NCI-H128 (cell line): ENCODE results near the gene SBNO2.
A peak's percentile ranks its signal among the peaks of the same experiment; 100 is the strongest.

ENCODE experiments used
- DNase-seq: peaks from one replicate; lab custom pipeline; 2025; ENCODE audit not compliant: unreplicated experiment; lab: John Stamatoyannopoulos, UW

The SBNO2 gene, protein sequence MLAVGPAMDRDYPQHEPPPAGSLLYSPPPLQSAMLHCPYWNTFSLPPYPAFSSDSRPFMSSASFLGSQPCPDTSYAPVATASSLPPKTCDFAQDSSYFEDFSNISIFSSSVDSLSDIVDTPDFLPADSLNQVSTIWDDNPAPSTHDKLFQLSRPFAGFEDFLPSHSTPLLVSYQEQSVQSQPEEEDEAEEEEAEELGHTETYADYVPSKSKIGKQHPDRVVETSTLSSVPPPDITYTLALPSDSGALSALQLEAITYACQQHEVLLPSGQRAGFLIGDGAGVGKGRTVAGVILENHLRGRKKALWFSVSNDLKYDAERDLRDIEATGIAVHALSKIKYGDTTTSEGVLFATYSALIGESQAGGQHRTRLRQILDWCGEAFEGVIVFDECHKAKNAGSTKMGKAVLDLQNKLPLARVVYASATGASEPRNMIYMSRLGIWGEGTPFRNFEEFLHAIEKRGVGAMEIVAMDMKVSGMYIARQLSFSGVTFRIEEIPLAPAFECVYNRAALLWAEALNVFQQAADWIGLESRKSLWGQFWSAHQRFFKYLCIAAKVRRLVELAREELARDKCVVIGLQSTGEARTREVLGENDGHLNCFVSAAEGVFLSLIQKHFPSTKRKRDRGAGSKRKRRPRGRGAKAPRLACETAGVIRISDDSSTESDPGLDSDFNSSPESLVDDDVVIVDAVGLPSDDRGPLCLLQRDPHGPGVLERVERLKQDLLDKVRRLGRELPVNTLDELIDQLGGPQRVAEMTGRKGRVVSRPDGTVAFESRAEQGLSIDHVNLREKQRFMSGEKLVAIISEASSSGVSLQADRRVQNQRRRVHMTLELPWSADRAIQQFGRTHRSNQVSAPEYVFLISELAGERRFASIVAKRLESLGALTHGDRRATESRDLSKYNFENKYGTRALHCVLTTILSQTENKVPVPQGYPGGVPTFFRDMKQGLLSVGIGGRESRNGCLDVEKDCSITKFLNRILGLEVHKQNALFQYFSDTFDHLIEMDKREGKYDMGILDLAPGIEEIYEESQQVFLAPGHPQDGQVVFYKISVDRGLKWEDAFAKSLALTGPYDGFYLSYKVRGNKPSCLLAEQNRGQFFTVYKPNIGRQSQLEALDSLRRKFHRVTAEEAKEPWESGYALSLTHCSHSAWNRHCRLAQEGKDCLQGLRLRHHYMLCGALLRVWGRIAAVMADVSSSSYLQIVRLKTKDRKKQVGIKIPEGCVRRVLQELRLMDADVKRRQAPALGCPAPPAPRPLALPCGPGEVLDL (N-terminal part only)

DNA sequence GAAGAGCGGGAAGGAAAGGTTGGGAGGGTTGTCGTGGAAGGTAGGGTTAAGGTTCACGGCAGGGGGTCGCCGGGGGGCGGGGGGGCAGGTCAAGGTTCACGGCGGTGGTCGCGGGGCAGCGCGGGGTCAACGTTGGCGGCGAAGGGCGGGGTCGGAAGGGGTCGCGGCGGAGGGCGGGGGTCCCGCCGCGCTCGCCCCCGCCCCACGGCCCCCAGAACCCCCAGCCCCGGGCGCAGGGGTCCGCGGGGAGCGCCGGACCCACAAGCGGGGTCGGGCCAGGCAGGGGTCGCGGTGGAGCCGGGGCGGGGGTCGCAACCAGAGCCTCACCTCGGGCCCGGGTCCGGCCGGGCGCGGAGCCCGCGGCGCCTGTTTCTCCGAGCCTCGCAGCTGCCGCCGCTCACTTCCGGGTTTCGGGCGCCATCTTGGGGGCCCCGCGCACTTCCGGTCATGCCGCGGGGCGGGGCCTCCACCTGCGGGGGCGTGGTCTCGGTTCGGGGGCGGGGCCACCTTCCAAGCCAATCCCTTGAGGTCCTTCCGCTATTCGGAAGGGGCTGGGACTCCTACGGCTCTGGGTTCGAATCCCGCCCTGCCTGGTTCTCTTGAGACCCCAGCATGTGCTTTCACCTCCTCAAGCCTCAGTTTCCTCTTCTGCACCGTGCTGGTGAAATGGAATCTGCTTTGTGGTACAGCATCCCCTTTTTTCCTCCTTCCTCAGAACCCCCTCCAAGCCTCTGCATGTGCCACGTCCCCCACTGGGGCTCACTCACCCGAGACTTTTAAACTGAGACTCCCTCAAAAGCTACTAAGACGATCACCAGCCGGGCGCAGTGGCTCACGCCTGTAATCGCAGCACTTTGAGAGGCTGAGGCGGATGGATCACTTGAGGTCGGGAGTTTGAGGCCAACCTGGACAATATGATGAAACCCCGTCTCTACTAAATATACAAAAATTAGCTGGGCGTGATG lies at the start of gene SBNO2:
Gene SBNO2 (minus strand): TSS at position 424 of the 965 bp plus-strand sequence. CDS start 19,992 bp downstream, outside the sequence.
- DNase-seq: peak; percentile 48

DNA sequence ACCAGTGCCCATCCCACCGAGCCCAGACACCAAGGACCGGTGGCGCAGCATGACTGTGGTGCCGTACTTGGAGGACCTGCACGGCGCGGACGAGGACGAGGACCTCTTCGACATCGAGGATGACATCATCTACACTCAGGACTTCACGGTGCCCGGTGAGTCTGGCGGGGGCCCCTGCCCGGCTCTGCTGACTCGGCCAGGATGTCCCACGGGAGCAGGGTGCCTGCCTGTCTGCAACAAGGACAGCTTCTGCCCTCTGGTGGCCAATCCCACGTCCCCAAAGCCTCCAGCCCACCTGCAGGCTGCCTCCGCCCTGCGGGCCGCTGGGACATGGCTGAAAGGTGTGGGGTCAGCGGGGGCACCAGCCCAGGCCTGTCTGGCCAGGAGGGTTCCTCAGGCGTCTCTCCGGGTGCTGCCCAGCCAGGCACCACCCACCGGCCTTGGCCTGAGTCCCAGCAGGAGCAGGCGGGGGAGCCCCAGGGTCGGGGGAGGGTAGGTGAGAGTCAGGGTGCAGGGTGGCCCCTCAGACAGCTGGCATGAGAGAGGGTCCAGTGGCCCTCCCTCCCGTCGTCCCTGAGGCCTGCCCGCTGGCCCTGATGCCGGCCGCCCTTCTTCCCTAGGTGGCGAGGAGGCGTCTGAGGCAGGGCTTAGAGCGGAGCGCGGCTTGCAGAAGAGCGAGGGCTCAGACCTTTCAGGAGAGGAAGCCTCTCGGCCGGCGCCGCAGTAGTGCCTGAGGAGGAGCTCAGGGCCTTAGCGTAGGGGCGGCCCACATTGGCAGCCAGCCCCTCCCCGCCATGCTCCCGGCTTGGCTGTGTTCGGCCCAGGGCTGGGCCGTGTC lies 49.2 kb upstream of the SBNO2 start:
- no peak for DNase-seq

DNA sequence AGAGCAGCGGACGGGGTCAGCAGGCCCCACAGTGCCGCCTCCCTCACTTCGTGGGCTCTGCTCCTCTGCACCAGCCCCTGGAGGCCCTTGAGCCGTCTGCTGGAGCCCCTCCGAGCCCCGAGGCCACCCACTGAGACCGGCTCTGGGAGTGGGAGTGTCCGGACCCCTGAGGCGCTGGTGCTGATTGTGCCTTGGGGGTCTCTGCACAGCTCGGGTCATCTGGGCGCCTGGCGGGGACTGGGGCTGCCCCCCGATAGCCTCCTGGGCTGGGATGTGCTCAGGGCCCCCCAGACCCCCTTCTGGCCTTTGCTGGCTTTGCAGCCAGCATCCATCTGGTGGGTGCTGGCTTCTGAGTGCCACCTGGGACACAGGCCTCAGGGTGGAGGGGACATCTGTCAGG lies 48.3 kb upstream of the SBNO2 start:
- no peak for DNase-seq

DNA sequence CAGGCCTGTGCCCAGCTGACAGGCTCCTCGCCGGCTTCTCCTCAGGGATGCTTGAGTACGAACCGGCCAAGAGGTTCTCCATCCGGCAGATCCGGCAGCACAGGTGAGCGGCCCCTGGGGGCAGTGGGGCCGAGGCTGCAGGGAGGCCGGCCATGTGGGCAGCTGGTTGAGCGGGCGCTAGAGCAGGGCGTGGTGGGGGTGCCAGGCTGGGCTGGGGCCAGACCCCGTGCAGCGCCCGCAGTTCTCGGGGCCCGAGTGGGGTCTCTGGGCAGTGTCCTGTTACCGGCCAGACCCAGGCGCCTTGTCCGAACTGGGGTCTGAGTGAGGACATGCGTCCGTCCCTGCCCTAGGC lies 47.8 kb upstream of the SBNO2 start:
- no peak for DNase-seq

DNA sequence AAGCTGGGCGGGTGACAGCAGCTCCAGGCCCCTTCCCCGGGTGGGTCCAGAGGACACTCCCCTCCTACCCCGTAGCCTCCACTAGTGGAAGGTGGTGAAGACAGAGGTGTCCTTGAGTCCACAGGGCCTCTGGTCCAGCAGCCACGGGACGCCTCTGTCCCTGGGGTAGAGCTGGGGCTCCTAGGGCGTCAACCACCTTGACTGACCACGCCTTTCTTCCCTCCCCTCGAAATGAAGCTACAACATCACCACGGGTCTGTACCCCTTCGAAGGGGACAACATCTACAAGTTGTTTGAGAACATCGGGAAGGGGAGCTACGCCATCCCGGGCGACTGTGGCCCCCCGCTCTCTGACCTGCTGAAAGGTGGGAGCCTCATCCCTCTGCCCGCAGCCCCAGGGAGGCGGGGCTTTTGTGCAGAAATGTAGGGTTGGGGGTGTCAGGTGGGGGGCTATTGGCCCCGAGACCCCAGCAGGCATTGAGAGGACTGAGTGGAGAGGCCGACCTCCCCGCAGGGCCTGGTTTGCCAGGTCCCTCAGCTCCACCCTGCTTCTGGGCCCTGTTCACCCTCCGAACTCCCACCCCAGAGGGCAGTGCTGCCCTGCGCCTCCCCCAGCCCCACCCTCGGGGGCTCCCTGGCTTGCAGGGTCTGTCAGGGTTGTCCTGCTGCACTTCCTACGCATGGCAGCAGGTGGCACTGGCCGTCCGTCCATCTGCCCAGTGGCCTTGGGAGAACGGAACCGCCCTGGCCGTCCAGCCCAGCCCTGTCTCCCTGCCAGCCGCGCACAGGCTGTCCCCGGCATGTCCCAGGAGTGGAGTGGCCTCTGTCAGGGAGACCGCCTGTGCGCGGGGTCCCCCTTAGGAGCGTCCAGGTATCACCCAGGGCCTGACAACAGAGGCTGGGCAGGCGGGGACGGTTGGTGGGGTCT lies 47.2 kb upstream of the SBNO2 start:
- DNase-seq: no peak

DNA sequence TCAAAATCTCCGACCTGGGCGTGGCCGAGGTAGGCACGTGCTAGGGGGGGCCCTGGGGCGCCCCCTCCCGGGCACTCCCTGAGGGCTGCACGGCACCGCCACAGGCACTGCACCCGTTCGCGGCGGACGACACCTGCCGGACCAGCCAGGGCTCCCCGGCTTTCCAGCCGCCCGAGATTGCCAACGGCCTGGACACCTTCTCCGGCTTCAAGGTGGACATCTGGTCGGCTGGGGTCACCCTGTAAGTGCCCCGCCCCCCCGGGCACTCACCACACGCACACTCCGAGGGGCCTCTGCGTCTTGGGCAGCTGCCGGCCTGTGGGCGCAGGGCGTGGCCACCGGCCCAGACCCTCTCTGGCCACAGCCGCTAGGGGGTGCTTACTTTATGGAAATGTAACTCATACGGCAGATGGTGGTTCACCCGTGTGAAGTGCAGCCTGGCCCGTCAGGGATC lies 46.4 kb upstream of the SBNO2 start:
- no peak for DNase-seq

DNA sequence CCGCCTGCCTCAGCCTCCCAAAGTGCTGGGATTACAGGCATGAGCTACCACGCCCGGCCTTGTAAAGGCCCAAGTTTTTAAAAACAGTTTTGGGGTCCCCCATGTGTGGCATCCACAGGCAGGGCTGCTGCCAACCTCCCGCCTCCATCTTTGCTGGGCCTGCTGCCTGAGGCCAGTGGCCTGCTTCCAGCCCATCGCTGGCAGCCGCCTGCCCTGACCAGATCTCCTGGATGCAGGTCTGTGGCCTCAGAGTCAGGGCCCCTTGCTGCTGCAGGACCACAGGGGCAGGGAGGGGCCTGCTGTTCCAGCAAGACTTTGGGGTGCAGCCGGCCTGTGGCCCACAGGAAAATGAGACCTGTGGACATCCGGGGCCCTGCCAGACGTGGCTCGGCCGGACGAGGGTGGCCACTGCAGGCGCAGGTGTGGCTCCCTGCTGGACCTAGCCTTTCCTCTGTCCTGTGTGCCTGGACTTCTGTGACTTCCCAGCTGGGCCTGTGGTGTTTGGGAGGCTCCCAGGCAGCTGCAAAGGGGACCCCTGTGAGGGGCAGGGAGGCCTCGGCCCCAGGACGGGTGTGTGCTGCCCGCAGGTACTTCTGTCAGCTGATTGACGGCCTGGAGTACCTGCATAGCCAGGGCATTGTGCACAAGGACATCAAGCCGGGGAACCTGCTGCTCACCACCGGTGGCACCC lies 45.9 kb upstream of the SBNO2 start:
- no peak for DNase-seq

DNA sequence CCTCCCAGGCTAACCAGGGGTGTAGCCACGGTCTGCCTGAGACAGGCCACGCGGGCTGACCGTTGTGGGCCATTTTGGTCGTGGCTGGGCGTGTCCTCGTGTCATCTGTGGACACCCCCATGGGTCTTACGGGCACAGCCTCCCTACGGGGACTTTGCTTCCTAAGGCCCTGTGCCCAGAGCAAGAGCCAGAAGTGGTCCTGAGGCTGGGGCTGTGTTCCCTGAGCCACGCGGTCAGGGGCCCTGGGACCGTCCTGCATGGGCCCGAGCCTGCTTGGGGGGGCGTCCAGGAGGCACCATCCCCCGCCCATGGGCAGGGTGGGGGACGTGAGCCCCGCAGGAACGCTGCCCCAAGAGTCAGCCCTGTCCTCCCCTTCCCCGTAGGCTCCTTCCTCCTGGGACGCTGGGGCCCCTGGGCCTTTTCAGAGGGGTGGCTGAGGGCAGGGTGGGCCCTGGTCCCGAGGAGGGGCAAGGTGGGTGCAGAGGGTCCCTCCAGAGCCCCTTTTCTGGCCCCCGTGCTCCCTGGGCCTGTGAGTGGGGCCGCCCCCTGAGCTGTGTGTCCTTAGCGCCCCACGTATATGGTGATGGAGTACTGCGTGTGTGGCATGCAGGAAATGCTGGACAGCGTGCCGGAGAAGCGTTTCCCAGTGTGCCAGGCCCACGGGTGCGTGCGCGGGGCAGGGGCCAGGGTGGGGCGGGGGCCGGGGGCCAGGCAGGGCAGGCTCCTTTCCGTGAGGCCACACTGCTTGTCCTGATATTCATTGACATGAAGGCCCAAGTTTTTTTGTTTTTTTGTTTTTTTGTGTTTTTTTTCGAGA lies 44.9 kb upstream of the SBNO2 start:
- no peak for DNase-seq

DNA sequence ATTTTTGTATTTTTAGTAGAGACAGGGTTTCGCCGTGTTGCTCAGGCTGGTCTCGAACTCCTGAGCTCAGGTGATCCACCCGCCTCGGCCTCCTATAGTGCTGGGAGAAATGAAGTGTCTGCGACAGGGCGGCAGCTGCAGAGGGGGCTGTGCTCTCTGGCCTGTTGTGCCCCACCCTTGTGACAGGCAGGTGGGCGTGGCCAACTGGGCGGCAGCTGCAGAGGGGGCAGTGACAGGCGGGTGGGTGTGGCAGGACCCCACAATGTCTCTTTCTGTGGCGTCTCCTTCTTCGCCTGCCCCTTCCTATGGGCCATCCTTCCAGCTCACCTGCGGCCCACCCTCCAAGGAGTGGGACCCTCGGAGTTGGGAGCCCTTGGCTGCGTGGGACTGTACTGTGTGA lies 43.3 kb upstream of the SBNO2 start:
- no peak for DNase-seq

DNA sequence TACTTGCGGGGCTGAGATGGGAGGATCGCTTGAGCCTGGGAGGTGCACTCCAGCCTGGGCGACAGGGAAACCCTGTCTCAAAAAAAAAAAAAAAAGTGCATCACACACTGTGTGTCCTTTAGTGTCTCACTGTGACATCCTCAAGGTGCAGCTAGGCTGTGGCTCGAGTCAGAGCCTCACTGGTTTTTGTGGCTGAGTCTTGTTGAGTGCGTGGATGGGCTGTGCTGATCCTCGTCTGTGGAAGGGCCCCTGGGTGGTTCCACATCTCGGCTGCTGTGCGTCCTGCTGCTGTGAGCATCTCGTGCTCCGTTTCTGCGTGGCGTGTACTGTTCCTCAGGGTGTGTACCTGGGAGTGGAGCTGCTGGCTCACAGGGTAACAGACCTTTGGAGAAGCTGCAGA lies 42.7 kb upstream of the SBNO2 start:
- no peak for DNase-seq

DNA sequence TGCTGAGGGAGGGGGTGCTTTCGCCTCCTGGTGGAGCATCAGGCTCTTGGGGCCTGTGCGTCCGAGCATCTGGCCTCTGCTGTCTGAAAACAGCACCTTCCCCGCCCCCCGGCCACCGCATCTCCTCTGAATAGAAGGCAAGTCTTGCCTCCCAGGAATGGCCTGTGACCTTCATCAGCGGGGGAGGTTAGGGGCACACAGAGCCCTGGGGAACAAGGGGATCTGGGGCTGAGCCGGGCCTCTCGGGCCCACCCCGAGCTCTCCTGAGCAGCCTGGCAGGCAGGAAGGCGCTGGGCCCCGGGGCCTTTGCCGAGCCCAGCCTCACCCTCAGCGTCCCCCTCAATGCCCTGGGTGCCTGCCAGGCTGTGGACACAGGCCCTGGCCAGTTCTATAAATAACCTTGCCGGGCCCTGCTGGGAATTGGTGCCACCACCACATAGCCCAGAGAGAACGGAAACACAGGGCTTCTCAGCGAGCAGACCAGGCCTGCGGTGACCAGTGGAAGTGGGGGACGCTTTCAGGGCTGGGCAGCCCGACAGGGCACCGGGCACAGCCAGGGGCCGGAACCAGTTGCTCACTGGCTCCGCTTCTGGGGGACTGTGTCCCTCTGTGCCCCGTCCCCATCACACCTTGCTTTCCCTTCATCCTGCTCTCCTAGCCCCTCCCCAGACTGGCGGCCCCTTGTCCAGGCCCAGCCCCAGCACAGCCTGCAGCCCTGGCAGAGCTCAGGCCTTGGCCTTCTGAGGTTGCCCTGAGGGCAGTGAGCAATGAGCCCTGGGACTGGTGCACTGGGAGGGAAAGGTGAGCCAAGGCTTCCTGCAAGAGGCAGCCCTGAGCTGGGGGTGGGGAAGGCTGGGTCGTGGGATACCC lies 41.0 kb upstream of the SBNO2 start:
- DNase-seq: no peak

DNA sequence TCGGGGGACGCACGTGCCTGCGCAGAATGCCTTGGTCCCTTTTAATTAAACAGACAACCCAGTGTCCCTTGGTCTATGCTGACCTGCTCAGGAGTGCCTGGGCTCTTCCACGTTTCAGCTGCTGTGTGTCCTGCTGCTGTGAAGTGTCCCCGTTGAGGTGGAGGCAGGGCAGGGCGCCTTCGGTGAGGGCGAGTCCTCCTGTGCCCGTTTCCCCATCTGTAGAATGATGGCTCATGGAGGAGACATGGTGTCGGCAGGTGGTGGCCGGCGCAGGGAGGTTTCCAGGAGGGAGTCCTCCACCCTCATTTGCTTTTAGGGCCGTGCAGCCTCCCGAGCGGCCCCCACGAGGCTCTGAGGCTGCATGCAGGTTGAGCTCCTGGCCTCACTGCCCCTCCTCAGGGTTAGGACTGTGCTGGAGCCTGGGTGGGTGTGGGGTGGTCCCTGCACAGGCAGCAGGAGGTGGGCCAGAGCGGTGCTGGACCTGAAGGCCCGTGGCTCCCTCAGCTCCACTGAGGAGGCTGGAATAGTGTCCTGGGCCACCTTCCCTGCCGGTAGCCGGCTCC lies 40.3 kb upstream of the SBNO2 start:
- no peak for DNase-seq

DNA sequence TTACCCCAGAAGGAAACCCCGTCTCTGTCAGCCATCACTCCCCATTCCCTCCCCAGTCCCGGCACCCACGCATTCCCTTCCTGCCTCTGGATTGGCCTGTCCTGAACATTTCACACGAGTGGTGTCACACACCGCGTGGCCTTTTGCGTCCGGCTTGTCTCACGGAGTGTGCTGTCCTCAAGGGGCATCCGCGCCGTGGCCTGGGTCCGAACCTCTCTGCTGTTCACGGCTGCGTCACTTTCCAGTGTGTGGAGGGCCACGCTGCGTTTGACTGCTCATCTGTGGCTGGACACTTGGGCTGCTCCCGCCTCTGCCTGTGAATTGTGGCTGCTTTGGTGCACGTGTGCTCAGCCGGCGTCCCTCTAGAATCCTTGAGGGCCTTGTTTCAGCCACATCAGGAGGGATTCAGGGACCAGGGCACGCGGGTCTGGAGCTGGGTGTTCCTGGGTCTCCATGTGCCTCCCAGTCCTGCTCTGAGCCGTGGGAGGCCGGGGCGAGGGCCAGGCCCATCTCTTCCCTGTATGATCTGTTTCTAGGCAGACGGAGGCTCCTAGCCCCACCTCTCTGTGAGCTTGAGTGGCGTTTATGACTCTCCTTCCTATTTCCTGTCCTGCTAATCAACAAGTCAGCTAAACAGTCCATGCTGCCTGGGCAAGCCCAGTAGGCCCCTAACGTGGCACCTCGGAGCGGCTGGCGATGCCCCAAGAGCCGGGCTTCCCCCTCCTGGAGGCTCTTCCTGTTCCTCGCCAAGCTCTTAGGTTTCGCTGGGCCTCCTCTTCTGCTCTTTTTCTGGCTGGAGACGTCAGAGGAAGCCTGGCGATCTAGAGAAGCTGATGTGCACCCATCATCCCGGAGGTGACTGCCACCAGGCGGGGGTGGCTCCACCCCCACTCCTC lies 39.6 kb upstream of the SBNO2 start:
- no peak for DNase-seq

DNA sequence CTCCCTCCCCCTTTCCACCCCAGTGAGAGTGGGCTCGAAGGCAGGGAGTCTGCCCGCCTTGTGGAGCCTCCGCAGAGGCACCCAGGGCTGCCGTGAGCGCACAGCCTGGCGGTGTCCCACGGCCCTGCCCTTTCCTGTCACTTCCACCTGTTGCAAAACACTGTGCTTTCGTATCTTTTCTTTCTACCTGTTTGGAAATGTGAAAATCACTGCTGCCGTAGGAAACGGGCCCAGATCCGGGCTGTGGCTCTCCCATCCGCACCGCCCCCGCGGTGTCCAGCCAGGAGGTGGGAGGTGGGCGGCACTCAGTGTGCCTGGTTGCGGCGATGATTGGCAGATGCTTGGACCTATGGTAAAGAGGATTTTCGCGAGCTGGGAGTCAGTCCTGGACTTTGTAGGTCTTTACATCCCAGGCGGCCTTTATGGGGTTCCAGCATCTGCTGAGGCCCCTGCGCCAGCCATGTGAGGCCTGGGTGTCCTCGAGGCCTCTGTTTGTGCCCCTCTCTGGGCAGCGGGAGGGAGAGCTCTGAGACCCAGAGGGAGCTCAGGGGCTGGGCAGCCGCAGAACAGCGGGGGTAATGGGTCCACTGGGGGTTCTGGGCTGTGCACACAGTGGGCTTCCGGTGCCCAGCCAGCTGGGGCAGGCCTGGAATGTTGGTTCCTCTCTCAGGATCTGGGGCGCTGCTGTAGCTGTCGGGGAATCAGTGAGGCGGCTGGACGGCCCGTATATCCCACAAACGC lies 37.6 kb upstream of the SBNO2 start:
- DNase-seq: no peak
